Measurements from ENCODE around the gene TAB2. TPM values are rescaled to one million over a fixed set of nuclear protein-coding genes. Genes with fewer than 3 reads are reported as not detected.

Gene TAB2
- total RNA-seq, 4 donors from 2014 or later, result 48.2 to 84.6 (median 52.8) TPM

DNA sequence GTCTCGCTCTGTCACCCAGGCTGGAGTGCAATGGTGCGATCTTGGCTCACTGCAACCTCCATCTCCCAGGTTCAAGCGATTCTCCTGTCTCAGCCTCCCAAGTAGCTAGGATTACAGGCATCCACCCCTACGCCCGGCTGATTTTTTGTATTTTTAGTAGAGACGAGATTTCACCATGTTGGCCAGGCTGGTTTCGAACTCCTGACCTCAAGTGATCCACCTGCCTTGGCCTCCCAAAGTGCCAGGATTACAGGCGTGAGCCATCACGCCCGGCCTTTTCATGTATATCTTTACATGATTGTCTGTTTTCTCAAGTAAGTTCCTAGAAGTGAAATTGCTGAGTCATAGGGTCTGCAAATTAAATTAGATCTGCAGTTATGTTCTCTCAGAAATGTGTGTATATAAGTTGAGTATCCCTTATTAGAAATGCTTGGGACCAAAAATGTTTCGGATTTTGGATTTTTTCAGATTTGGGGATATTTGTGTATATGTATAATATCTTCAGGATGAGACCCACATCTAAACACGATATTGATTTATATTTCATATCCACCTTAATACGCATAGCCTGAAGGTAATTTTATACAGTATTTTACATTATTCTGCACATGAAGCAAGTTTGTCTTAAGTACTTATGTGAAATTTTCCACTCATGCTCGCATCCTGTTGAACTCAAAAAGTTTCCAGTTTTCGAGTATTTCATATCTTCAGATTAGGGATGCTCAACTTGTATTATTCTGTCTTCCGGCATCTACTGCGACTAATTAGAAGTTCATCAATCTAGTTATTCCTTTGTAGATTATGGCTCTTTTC, 40.4 kb downstream of the TAB2 start:
- Histone ChIP-seq H3K27ac (no peak overlapping the region), H3K27me3 (no peaks in the 10 kb centered on the region), H3K36me3 (no peaks in the 10 kb centered on the region), H3K4me1 (no peaks in the 10 kb centered on the region), H3K4me3 (no peak overlapping the region), H3K9me3 (no peaks in the 10 kb centered on the region)
- TF ChIP-seq, protein P1, sequence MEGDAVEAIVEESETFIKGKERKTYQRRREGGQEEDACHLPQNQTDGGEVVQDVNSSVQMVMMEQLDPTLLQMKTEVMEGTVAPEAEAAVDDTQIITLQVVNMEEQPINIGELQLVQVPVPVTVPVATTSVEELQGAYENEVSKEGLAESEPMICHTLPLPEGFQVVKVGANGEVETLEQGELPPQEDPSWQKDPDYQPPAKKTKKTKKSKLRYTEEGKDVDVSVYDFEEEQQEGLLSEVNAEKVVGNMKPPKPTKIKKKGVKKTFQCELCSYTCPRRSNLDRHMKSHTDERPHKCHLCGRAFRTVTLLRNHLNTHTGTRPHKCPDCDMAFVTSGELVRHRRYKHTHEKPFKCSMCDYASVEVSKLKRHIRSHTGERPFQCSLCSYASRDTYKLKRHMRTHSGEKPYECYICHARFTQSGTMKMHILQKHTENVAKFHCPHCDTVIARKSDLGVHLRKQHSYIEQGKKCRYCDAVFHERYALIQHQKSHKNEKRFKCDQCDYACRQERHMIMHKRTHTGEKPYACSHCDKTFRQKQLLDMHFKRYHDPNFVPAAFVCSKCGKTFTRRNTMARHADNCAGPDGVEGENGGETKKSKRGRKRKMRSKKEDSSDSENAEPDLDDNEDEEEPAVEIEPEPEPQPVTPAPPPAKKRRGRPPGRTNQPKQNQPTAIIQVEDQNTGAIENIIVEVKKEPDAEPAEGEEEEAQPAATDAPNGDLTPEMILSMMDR (IDR thresholded peaks at IDR 0.05), result no peak
- no peak for TF ChIP-seq POLR2A (IDR thresholded peaks at IDR 0.05)
- DNase-seq, result no peak

DNA sequence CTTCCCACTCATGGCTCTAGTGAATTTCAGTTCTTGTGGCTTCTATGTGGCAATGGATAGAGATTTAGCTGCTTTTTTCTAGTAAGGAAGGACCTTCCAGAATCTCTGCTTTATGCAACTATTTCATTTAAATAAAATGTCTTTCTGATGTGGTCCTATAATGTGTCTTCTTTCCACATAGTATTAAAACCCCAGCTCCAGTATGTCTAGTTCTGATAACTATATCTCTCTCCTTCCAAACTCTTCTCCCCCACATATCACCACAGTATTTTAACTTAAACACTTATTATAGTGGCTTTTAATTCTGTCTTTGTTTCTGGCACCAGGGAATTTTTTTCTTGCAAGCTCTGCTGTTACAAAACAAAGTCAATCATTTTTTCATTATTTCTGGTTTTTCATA, 41.9 kb downstream of the TAB2 start:
- Histone ChIP-seq H3K27me3 (no peaks in the 10 kb centered on the region), H3K4me1 (peaks cover 0 to 7% (median 0%) of the 10 kb centered on the region in 4 donors), H3K4me3 (no peak overlapping the region), H3K36me3 (no peaks in the 10 kb centered on the region), H3K27ac (no peak overlapping the region), H3K9me3 (no peaks in the 10 kb centered on the region)
- TF ChIP-seq, protein P1 (IDR thresholded peaks at IDR 0.05), result no peak
- TF ChIP-seq POLR2A (IDR thresholded peaks at IDR 0.05), result no peak
- DNase-seq, result no peak

DNA sequence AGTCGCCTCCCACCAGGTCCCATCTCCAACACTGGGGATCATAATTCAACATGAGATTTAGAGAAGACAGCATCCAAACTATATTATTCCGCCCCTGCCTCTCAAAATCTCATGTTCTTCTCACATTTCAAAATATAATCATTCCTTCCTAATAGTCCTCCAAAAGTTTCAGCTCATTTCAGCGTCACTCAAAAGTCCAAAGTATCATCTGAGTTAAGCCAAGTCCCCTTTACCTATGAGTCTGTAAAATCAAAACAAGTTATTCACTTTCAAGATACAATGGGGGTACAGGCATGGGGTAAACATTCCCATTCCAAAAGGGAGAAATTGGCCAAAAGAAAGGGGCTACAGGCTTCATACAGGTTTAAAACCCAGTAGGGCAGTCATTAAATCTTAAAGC, 43.0 kb downstream of the TAB2 start:
- no peak for TF ChIP-seq POLR2A (IDR thresholded peaks at IDR 0.05)
- TF ChIP-seq, protein P1 (IDR thresholded peaks at IDR 0.05), result no peak
- no peak overlapping the region for H3K27ac ChIP-seq
- no peak for DNase-seq
- H3K4me3 ChIP-seq, result no peak overlapping the region
- H3K36me3 ChIP-seq, result no peaks in the 10 kb centered on the region
- H3K27me3 ChIP-seq, result no peaks in the 10 kb centered on the region
- no peaks in the 10 kb centered on the region for H3K9me3 ChIP-seq
- H3K4me1 ChIP-seq, result peaks cover 0 to 9% (median 5%) of the 10 kb centered on the region in 4 donors

DNA sequence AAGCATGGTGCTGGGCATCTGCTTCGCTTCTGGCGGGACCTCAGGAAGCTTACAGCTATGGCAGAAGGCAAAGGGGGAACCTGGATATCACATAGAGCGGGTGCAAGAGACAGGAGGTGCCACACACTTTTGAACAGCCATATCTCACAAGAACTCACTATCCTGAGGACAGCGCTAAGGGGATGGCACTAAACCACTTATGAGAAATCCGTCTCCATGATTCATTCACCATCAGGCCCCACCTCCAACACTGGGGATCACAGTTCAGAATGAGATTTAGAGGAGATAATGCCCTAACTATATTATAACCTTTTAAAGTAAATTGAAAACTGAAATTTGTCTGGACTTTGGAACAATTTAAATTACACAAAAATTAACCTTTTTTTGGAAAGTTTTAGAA, 44.8 kb downstream of the TAB2 start:
- TF ChIP-seq POLR2A (IDR thresholded peaks at IDR 0.05), result no peak
- TF ChIP-seq, protein P1 (IDR thresholded peaks at IDR 0.05), result no peak
- Histone ChIP-seq H3K4me3 (no peak overlapping the region), H3K9me3 (no peaks in the 10 kb centered on the region), H3K27me3 (no peaks in the 10 kb centered on the region), H3K4me1 (peaks cover 0 to 9% (median 5%) of the 10 kb centered on the region in 4 donors), H3K36me3 (no peaks in the 10 kb centered on the region), H3K27ac (no peak overlapping the region)
- DNase-seq, result no peak

DNA sequence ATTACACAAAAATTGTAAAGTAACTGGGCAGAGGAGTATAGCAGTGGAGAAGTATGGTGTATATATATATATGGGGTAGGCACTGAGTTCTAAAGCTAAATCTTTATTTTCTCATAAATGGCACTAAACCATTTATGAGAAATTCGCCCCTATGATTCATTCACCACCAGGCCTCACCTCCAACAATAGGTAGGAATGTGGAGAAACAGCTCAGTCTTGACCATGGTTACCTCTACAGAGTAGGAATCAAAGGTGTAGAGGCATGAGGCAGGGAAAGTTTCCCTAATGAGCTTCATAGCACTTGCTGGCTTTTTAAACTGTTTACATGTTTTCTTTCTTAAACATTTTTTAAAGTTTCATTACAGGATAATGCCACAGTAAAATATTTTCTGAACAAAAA, 45.6 kb downstream of the TAB2 start:
- no peaks in the 10 kb centered on the region for H3K36me3 ChIP-seq
- no peak for DNase-seq
- H3K4me3 ChIP-seq, result no peak overlapping the region
- no peaks in the 10 kb centered on the region for H3K9me3 ChIP-seq
- no peak overlapping the region for H3K27ac ChIP-seq
- no peaks in the 10 kb centered on the region for H3K27me3 ChIP-seq
- peaks cover 0 to 9% (median 5%) of the 10 kb centered on the region in 4 donors for H3K4me1 ChIP-seq
- TF ChIP-seq POLR2A (IDR thresholded peaks at IDR 0.05), result no peak
- TF ChIP-seq, protein P1 (IDR thresholded peaks at IDR 0.05), result no peak
